Thyroid gland (tissue), 4 donors: ENCODE results near the gene SPATA13. TPM values are rescaled to one million over a fixed set of nuclear protein-coding genes. Genes with fewer than 3 reads are reported as not detected.

Experiments used
- DNase-seq, 2 donors: peaks; one replicate each; pipeline ENCODE4 v3.0.0-alpha.2; 2019
- H3K27ac ChIP-seq, 3 donors: fragments of 200-600 bp; sonication (generic); 1 replicate in 2 of 3; 2 replicates in 1 of 3; pipeline ENCODE4 v1.5.1; 2016 to 2019; ENCODE audit warnings: mild to moderate bottlenecking in 1 of 3, moderate library complexity in 1 of 3
- H3K27me3 ChIP-seq: fragments of 200-600 bp; sonication (generic); one replicate; pipeline ENCODE4 v1.5.1; 2019
- H3K36me3 ChIP-seq, 2 donors: fragments of 200-600 bp; sonication (generic); one replicate each; pipeline ENCODE4 v1.5.1; 2016 to 2019
- H3K4me1 ChIP-seq, 2 donors: fragments of 200-600 bp; sonication (generic); one replicate each; pipeline ENCODE4 v1.5.1; 2017 to 2019
- H3K4me3 ChIP-seq, 3 donors: fragments of 200-600 bp; sonication (generic); replicated peaks in 1 of 3; 1 replicate in 2 of 3; 2 replicates in 1 of 3; pipeline ENCODE4 v1.5.1; 2016; ENCODE audit warnings: mild to moderate bottlenecking in 1 of 3
- H3K9me3 ChIP-seq: fragments of 200-600 bp; sonication (generic); one replicate; pipeline ENCODE4 v1.5.1; 2017
- CTCF ChIP-seq, 6 experiments: fragments of 200-600 bp in 3 of 6; fragments of 450-650 bp in 3 of 6; sonication (generic) in 3 of 6; IDR thresholded peaks; one replicate each; pipeline ENCODE4 v1.5.1; 2016 to 2019; ENCODE audit warnings: antibody characterized with exemption in 6 of 6, mild to moderate bottlenecking in 2 of 6, inconsistent platforms in 1 of 6, moderate library complexity in 1 of 6
- POLR2A ChIP-seq, 2 donors: fragments of 450-650 bp; IDR thresholded peaks; one replicate each; pipeline ENCODE4 v1.6.1; 2017; ENCODE audit warnings: antibody characterized with exemption in 2 of 2, mild to moderate bottlenecking in 2 of 2, moderate library complexity in 1 of 2
- WGBS, 2 donors: methylation state at CpG; one replicate each; pipeline ENCODE4 v1.1.5; 2017; 5-methylcytosine and 5-hydroxymethylcytosine counted together
- intact Hi-C: fragments of 100-400 bp; cut with DNase I; formaldehyde crosslinking; loops from one replicate; pipeline ENCODE4 v1.15.1; 2023
- total RNA-seq, 4 donors: library from RNA; depleted of rRNA; stranded (reverse); fragments of >200 nt; gene quantifications; one replicate each; pipeline ENCODE4 v1.2.3, GENCODE V29; 2016

SPATA13 gene
- total RNA-seq, 4 donors from 2014 or later, result 43.2 to 95.4 (median 51.1) TPM

- Histone ChIP-seq H3K27ac (no peak overlapping the region), H3K4me1 (no peaks in the 10 kb centered on the region), H3K4me3 (no peak overlapping the region), H3K36me3 (no peaks in the 10 kb centered on the region), H3K9me3 (no peaks in the 10 kb centered on the region), H3K27me3 (no peaks in the 10 kb centered on the region)
- intact Hi-C loops, result no loop called here
- TF ChIP-seq CTCF (IDR thresholded peaks at IDR 0.05), result no peak
- no peak for TF ChIP-seq POLR2A (IDR thresholded peaks at IDR 0.05)
- WGBS, 2 donors, result 70 to 84% methylated on average over 2 of the region's 2 CpGs
- DNase-seq, result no peak
Observed at GRCh38 chr13:24127116-24127631, 33.3 kb upstream of the SPATA13 start.

GRCh38 chr13:24128112-24128511 is 32.4 kb upstream of the SPATA13 start:
- no peak overlapping the region for H3K27ac ChIP-seq
- no peaks in the 10 kb centered on the region for H3K36me3 ChIP-seq
- intact Hi-C loops, result no loop called here
- H3K9me3 ChIP-seq, result no peaks in the 10 kb centered on the region
- 75 to 81% methylated on average over 5 of the region's 5 CpGs for WGBS, 2 donors
- H3K4me1 ChIP-seq, result no peaks in the 10 kb centered on the region
- H3K4me3 ChIP-seq, result no peak overlapping the region
- H3K27me3 ChIP-seq, result no peaks in the 10 kb centered on the region
- no peak for DNase-seq
- TF ChIP-seq POLR2A (IDR thresholded peaks at IDR 0.05) (no peak), CTCF (IDR thresholded peaks at IDR 0.05) (no peak)

- 86 to 90% methylated on average over 5 of the region's 5 CpGs for WGBS, 2 donors
- no peak for DNase-seq
- H3K27me3 ChIP-seq, result no peaks in the 10 kb centered on the region
- no peaks in the 10 kb centered on the region for H3K9me3 ChIP-seq
- no peaks in the 10 kb centered on the region for H3K4me1 ChIP-seq
- H3K27ac ChIP-seq, result no peak overlapping the region
- no peaks in the 10 kb centered on the region for H3K36me3 ChIP-seq
- TF ChIP-seq CTCF (IDR thresholded peaks at IDR 0.05), result no peak
- no peak for TF ChIP-seq POLR2A (IDR thresholded peaks at IDR 0.05)
- no peak overlapping the region for H3K4me3 ChIP-seq
- intact Hi-C loops, result no loop called here
Observed at GRCh38 chr13:24128962-24129361, 31.6 kb upstream of the SPATA13 start.

- Histone ChIP-seq H3K27me3 (no peaks in the 10 kb centered on the region), H3K4me1 (no peaks in the 10 kb centered on the region), H3K27ac (no peak overlapping the region), H3K36me3 (no peaks in the 10 kb centered on the region), H3K9me3 (no peaks in the 10 kb centered on the region), H3K4me3 (no peak overlapping the region)
- no peak for DNase-seq
- TF ChIP-seq CTCF (IDR thresholded peaks at IDR 0.05), result no peak
- TF ChIP-seq POLR2A (IDR thresholded peaks at IDR 0.05), result no peak
- intact Hi-C loops, result no loop called here
- WGBS, 2 donors, result 67 to 76% methylated on average over 11 of the region's 12 CpGs
Observed at GRCh38 chr13:24129914-24130774, 30.4 kb upstream of the SPATA13 start.

- no peak for TF ChIP-seq POLR2A (IDR thresholded peaks at IDR 0.05)
- TF ChIP-seq CTCF (IDR thresholded peaks at IDR 0.05), result no peak
- no peak overlapping the region for H3K4me3 ChIP-seq
- no peaks in the 10 kb centered on the region for H3K4me1 ChIP-seq
- no peak overlapping the region for H3K27ac ChIP-seq
- no peaks in the 10 kb centered on the region for H3K27me3 ChIP-seq
- WGBS, 2 donors, result 0 to 44% methylated on average over 1 of the region's 1 CpG
- DNase-seq, result no peak
- no peaks in the 10 kb centered on the region for H3K9me3 ChIP-seq
- intact Hi-C loops, result no loop called here
- no peaks in the 10 kb centered on the region for H3K36me3 ChIP-seq
Observed at GRCh38 chr13:24131749-24132148, 28.8 kb upstream of the SPATA13 start.
